Endodermal cell (in vitro differentiated cells): ENCODE results near the gene GABBR1. TPM values are rescaled to one million over a fixed set of nuclear protein-coding genes. Genes with fewer than 3 reads are reported as not detected.

Source experiments
- DNase-seq: peaks from one replicate; pipeline ENCODE4 v3.0.0-alpha.2; 2017
- H3K27ac ChIP-seq: 2 replicates; pipeline ENCODE4 v1.5.1; 2013; ENCODE audit warnings: mild to moderate bottlenecking, low read depth, low read length, moderate library complexity
- H3K27me3 ChIP-seq: 2 replicates; pipeline ENCODE4 v1.6.1; 2013; ENCODE audit warnings: mild to moderate bottlenecking, low read length, moderate library complexity; ENCODE audit not compliant: insufficient read depth, control insufficient read depth, poor library complexity, severe bottlenecking
- H3K36me3 ChIP-seq: 2 replicates; pipeline ENCODE4 v1.7.0; 2013; ENCODE audit warnings: mild to moderate bottlenecking, low read length, moderate library complexity; ENCODE audit not compliant: control insufficient read depth, insufficient read depth
- H3K4me1 ChIP-seq: one replicate; pipeline ENCODE4 v1.7.0; 2013; ENCODE audit warnings: low read length; ENCODE audit not compliant: control insufficient read depth, insufficient read depth
- H3K4me3 ChIP-seq: 2 replicates; pipeline ENCODE4 v1.5.1; 2013; ENCODE audit warnings: mild to moderate bottlenecking, low read length, moderate library complexity
- H3K9ac ChIP-seq: 2 replicates; pipeline ENCODE4 v1.6.1; 2013; ENCODE audit warnings: mild to moderate bottlenecking, low read length, moderate library complexity; ENCODE audit not compliant: poor library complexity, severe bottlenecking; ENCODE audit errors: extremely low read depth
- H3K9me3 ChIP-seq: 2 replicates; pipeline ENCODE4 v1.6.1; 2013; ENCODE audit warnings: mild to moderate bottlenecking, low read length, moderate library complexity; ENCODE audit not compliant: control insufficient read depth
- H3K27ac Mint-ChIP-seq: 2 replicates; pipeline ENCODE4 v1.8.0; 2020; ENCODE audit warnings: mixed read lengths
- H3K27me3 Mint-ChIP-seq: 2 replicates; pipeline ENCODE4 v1.8.0; 2021; ENCODE audit warnings: mild to moderate bottlenecking, mixed read lengths; ENCODE audit not compliant: insufficient read depth
- H3K36me3 Mint-ChIP-seq: 2 replicates; pipeline ENCODE4 v1.8.0; 2020; ENCODE audit warnings: low read depth, mixed read lengths
- H3K4me1 Mint-ChIP-seq: 2 replicates; pipeline ENCODE4 v1.8.0; 2020; ENCODE audit warnings: mixed read lengths
- H3K4me3 Mint-ChIP-seq: 2 replicates; pipeline ENCODE4 v1.8.0; 2020; ENCODE audit warnings: mild to moderate bottlenecking, moderate library complexity, mixed read lengths
- H3K9me3 Mint-ChIP-seq: 2 replicates; pipeline ENCODE4 v1.8.0; 2020; ENCODE audit warnings: mild to moderate bottlenecking, mixed read lengths
- WGBS, 2 experiments: methylation state at CpG; one replicate each; pipeline versions ENCODE4 v1.1.5 to v1.1.7; 2013; ENCODE audit warnings: missing lambda C conversion rate in 2 of 2, mixed read lengths in 1 of 2; ENCODE audit not compliant: insufficient coverage in 1 of 2, insufficient read length in 1 of 2; 5-methylcytosine and 5-hydroxymethylcytosine counted together
- total RNA-seq, 2 donors: library from RNA; stranded (reverse); fragmentation: NEBNext Ultra II Directional in 1 of 2; extraction: Animal tissue kit (Norgen Biotek cat#: 25700) in 1 of 2; gene quantifications; 2 replicates in 1 of 2; 3 replicates in 1 of 2; pipeline ENCODE4 v1.2.1, GENCODE V29; 2021
- TF ChIP-seq, protein P1 (sequence below): fragments of 200-600 bp; sonication (generic); conservative IDR thresholded peaks from 2 replicates; pipeline ENCODE4 v1.5.0; 2021; ENCODE audit warnings: antibody characterized with exemption, mild to moderate bottlenecking

Gene GABBR1
- total RNA-seq, 2 donors from 2014 or later = 81.8 to 99.1 TPM

DNA sequence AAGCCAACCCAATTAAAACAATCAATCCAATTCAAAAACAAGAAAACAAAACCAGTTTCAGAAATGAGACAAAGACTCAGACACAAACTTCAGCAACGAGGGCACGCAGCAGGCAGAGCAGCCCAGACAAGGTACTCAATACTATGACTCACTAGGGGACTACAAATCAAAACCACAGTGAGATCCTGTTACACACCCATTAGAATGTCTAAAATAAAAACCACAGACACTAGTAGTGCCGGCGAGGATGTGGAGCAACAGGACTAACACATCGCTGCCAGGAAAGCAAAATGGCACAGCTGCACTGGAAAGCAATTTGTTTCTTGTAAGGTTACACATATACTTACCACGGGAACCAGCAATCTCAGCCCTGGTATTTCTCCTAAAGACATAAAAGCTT lies 116.9 kb downstream of the GABBR1 start:
- H3K36me3 Mint-ChIP-seq = no peaks in the 10 kb centered on the region
- no peaks in the 10 kb centered on the region for H3K27me3 ChIP-seq
- no peak overlapping the region for H3K27ac ChIP-seq
- no peaks in the 10 kb centered on the region for H3K9me3 Mint-ChIP-seq
- no peak overlapping the region for H3K4me3 Mint-ChIP-seq
- H3K27ac Mint-ChIP-seq = no peak overlapping the region
- H3K4me1 Mint-ChIP-seq = no peaks in the 10 kb centered on the region
- H3K9me3 ChIP-seq = no peaks in the 10 kb centered on the region
- H3K36me3 ChIP-seq = no peaks in the 10 kb centered on the region
- TF ChIP-seq, protein P1, sequence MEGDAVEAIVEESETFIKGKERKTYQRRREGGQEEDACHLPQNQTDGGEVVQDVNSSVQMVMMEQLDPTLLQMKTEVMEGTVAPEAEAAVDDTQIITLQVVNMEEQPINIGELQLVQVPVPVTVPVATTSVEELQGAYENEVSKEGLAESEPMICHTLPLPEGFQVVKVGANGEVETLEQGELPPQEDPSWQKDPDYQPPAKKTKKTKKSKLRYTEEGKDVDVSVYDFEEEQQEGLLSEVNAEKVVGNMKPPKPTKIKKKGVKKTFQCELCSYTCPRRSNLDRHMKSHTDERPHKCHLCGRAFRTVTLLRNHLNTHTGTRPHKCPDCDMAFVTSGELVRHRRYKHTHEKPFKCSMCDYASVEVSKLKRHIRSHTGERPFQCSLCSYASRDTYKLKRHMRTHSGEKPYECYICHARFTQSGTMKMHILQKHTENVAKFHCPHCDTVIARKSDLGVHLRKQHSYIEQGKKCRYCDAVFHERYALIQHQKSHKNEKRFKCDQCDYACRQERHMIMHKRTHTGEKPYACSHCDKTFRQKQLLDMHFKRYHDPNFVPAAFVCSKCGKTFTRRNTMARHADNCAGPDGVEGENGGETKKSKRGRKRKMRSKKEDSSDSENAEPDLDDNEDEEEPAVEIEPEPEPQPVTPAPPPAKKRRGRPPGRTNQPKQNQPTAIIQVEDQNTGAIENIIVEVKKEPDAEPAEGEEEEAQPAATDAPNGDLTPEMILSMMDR = no peak
- H3K4me3 ChIP-seq = no peak overlapping the region
- WGBS, 2 experiments = 92 to 93% methylated on average over 3 to 6 of the region's 6 CpGs
- peak; percentile 12 for DNase-seq
- H3K27me3 Mint-ChIP-seq = no peaks in the 10 kb centered on the region
- H3K9ac ChIP-seq = no peak overlapping the region
- H3K4me1 ChIP-seq = no peaks in the 10 kb centered on the region

DNA sequence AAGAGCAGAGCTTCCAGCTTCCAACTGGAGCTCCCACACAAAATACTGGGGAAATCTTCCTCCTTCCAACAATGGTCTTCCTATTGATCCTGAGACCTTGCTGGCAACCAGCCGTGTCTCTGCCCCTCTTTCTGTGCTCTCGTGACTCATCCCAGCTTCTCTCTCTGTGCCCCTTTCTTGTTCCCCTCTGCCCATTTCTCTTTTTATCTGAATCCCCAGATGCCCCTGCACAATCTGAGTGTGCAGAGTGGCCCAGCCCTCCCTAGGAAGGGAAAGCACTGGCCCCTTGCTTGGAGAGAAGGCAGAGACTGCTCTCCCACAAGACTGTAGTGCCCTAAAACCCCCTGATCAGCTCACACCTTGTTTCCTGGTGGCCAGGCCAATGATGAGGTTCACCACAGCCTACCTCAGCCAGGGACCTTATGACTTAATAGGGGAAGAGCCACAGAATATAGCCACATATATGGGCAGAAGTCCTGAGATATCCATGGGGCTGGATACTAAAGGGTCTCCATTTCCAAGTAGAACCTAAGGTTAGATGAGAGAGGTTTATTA lies 122.2 kb downstream of the GABBR1 start:
- Histone ChIP-seq H3K4me1 (no peaks in the 10 kb centered on the region), H3K9me3 (no peaks in the 10 kb centered on the region), H3K27ac (no peak overlapping the region), H3K27me3 (no peaks in the 10 kb centered on the region), H3K36me3 (no peaks in the 10 kb centered on the region), H3K9ac (no peak overlapping the region), H3K4me3 (no peak overlapping the region)
- WGBS, 2 experiments = 60 to 92% methylated on average over 2 of the region's 2 CpGs
- Mint-ChIP-seq H3K27ac (no peak overlapping the region), H3K27me3 (no peaks in the 10 kb centered on the region), H3K4me3 (no peak overlapping the region), H3K9me3 (no peaks in the 10 kb centered on the region), H3K36me3 (no peaks in the 10 kb centered on the region), H3K4me1 (no peaks in the 10 kb centered on the region)
- TF ChIP-seq, protein P1 = no peak
- DNase-seq = peak; percentile 32

DNA sequence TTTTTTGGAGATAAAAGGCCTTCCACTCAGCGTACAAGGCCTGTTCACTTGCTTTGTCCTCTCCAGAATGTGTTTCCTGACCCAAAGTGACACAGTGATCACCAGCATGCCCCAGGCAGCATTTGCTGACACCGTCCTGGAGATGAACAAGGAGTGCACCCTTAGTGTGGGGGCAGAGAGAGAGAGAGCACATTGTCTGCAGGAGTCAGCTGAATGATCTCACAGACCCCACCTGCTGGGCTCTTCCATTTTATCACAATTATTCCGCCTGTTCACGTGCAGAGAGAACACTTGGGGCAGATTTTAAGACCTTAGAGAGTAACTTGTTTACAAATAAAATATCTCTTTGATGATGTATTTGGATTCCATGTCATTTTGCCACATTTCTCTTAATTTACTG lies 122.8 kb downstream of the GABBR1 start:
- Histone ChIP-seq H3K27ac (no peak overlapping the region), H3K4me3 (no peak overlapping the region), H3K9ac (no peak overlapping the region), H3K27me3 (no peaks in the 10 kb centered on the region), H3K9me3 (no peaks in the 10 kb centered on the region), H3K36me3 (no peaks in the 10 kb centered on the region), H3K4me1 (no peaks in the 10 kb centered on the region)
- WGBS, 2 experiments = 83% methylated on average over 2 to 4 of the region's 4 CpGs
- TF ChIP-seq, protein P1 = peak; percentile 29
- Mint-ChIP-seq H3K27me3 (no peaks in the 10 kb centered on the region), H3K9me3 (no peaks in the 10 kb centered on the region), H3K36me3 (no peaks in the 10 kb centered on the region), H3K4me3 (no peak overlapping the region), H3K27ac (no peak overlapping the region), H3K4me1 (no peaks in the 10 kb centered on the region)
- peak; percentile 41 for DNase-seq

Other genes starting within 250 kb of the GABBR1 start
- not detected for gene OR12D2, start 237.6 kb downstream of the GABBR1 start, total RNA-seq
- gene OR12D1, start 218.3 kb downstream of the GABBR1 start, total RNA-seq = not detected
- gene OR10C1, start 193.9 kb downstream of the GABBR1 start, total RNA-seq = not detected
- gene OR11A1, start 176.1 kb downstream of the GABBR1 start, total RNA-seq = not detected
- not detected for gene OR2H1, start 176.0 kb downstream of the GABBR1 start, total RNA-seq
- not detected for gene MAS1L, start 145.2 kb downstream of the GABBR1 start, total RNA-seq
- not detected for gene UBD, start 73.5 kb downstream of the GABBR1 start, total RNA-seq
- gene OR2H2, start 48.1 kb downstream of the GABBR1 start, total RNA-seq = not detected
- gene MOG, start 23.9 kb upstream of the GABBR1 start, total RNA-seq = not detected
- under 1 TPM; 0.24 to 0.59 TPM for gene ZFP57, start 48.0 kb upstream of the GABBR1 start, total RNA-seq
- 1 to 10 TPM in 1 of 2 donors, under 1 TPM in 1; 0.48 to 3.9 TPM for gene HLA-F, start 90.3 kb upstream of the GABBR1 start, total RNA-seq
- 1 to 10 TPM in 1 of 2 donors, under 1 TPM in 1; 0.58 to 1.1 TPM for gene HLA-G, start 194.6 kb upstream of the GABBR1 start, total RNA-seq